Kidney epithelial cell (primary cell): Measurements from ENCODE around the gene PCSK2. TPM values are rescaled to one million over a fixed set of nuclear protein-coding genes. Genes with fewer than 3 reads are reported as not detected.
"Not testable (repeated sequence)": the region's sequence is repeated elsewhere in the genome, so short reads cannot be mapped to it uniquely, and the experiment has no call there.

Source experiments
- DNase-seq: peaks from one replicate; pipeline ENCODE4 v3.0.0-alpha.2; 2010; ENCODE audit warnings: low read depth
- H3K27me3 ChIP-seq: 2 replicates; pipeline ENCODE4 v1.6.0; 2011; ENCODE audit warnings: low read length; ENCODE audit not compliant: control insufficient read depth, insufficient read depth
- H3K36me3 ChIP-seq: 2 replicates; pipeline ENCODE4 v1.5.1; 2011; ENCODE audit warnings: low read length; ENCODE audit not compliant: control insufficient read depth, insufficient read depth
- H3K4me3 ChIP-seq: 2 replicates; pipeline ENCODE4 v1.5.1; 2011; ENCODE audit warnings: low read depth, mild to moderate bottlenecking, control low read depth, low read length
- total RNA-seq: library from RNA; depleted of rRNA; stranded (reverse); fragments of >200 nt; gene quantifications from 2 replicates; pipeline ENCODE4 v1.2.3, GENCODE V29; 2015
- TF ChIP-seq, protein P1 (sequence below): IDR thresholded peaks from 2 replicates; pipeline ENCODE4 v1.5.1; 2011; ENCODE audit warnings: mild to moderate bottlenecking, moderate library complexity, low read length, control low read depth, inconsistent platforms; ENCODE audit not compliant: insufficient read depth, poor library complexity, severe bottlenecking

Gene PCSK2
- total RNA-seq, 1 donor from 2014 or later: 0.04 TPM

DNA sequence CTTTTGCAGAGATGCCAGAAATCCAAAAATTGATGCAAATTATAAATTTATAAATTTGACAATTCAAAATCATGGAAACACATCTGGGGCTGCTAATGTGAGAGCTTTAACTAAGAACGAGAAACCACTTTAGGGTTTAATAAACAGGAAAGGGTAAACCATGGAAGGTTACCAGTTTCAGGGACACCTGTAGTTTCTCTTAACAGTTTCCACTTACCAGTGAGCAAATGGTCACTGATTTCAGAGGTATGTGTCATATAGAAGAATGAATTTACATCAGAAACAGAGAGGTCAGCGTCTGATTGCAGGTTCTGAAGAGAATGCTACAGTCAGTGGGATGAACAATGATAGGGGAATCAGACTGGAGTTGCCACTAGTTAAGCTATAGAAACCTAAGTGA lies 24.8 kb upstream of the PCSK2 start:
- TF ChIP-seq, protein P1, sequence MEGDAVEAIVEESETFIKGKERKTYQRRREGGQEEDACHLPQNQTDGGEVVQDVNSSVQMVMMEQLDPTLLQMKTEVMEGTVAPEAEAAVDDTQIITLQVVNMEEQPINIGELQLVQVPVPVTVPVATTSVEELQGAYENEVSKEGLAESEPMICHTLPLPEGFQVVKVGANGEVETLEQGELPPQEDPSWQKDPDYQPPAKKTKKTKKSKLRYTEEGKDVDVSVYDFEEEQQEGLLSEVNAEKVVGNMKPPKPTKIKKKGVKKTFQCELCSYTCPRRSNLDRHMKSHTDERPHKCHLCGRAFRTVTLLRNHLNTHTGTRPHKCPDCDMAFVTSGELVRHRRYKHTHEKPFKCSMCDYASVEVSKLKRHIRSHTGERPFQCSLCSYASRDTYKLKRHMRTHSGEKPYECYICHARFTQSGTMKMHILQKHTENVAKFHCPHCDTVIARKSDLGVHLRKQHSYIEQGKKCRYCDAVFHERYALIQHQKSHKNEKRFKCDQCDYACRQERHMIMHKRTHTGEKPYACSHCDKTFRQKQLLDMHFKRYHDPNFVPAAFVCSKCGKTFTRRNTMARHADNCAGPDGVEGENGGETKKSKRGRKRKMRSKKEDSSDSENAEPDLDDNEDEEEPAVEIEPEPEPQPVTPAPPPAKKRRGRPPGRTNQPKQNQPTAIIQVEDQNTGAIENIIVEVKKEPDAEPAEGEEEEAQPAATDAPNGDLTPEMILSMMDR: no peak
- Histone ChIP-seq H3K27me3 (no peaks in the 10 kb centered on the region), H3K36me3 (no peaks in the 10 kb centered on the region), H3K4me3 (no peak overlapping the region)
- DNase-seq: no peak

DNA sequence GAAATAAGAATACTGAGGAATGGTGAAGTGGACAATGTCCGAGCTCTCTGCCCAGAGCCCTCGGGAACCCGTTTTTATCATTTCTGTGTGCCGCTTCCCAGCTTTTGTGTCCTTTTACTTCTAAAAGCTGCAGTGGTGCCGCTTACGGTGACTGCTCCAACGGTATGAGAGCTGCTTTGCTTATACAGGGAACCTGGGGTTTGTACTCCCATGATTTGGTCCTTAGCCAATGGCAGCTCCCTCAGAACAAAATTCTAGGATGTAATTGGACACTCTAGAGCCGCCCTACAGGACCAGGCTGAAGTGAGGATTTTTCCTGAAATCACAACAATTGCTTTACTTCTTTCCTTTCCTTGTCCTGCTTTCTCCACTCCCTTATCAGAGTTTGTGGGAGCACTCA lies 24.2 kb upstream of the PCSK2 start:
- no peak for DNase-seq
- no peaks in the 10 kb centered on the region for H3K36me3 ChIP-seq
- no peaks in the 10 kb centered on the region for H3K27me3 ChIP-seq
- TF ChIP-seq, protein P1: no peak
- H3K4me3 ChIP-seq: no peak overlapping the region

DNA sequence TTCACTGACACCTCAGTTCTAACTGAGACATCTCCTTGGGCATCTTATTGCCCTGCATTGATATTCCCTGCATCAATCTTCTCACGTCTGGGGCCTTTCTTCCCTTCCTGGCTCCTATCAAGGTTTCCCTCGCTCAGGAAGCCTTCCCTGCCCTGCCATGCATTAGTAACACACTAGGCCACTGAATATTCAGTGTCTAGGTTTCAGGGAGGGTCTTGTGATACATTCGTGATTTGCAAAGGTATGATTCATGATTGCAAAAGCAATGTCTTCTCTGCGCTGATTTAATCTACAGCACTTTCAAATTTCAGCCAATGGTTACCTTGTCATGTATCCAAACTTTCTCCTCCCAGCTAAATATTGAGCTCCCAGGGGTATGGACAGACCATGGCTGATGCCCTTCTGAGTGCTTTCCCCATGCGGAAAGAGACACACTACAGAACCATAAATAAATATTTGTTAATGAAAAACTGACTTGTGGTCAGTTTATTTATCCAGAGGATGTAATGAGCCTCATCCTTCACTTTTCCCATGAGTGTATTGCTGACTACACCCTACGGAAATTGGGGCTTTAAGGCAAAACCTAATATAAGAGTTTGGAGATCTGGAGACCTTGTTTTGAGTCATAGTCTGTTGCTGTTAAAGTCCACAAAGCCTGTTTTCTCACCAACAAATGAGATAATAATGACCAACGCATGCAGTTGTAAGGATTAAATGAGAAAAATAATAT lies 21.6 kb upstream of the PCSK2 start:
- Histone ChIP-seq H3K27me3 (no peaks in the 10 kb centered on the region), H3K4me3 (no peak overlapping the region), H3K36me3 (no peaks in the 10 kb centered on the region)
- TF ChIP-seq, protein P1: no peak
- DNase-seq: no peak

DNA sequence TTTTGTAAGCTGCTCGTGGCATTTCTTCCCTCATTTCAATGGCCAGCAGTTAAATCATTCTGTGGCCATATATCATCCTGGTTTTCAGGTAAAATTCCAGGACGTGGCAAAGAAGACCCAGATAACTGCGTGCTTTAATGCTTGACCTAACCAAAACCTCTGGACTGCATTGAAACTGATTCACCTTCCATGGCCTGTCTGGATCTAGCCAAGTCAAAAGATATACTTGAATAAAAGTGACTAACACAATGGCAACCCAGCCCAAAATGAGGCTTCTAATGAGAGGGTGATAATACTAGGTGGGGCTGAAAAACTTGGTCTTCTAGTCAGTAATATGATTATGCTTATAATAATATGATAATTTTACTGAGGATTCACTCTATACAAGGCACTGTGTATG lies 16.5 kb upstream of the PCSK2 start:
- Histone ChIP-seq H3K27me3 (no peaks in the 10 kb centered on the region), H3K4me3 (no peak overlapping the region), H3K36me3 (no peaks in the 10 kb centered on the region)
- DNase-seq: no peak
- TF ChIP-seq, protein P1: no peak

DNA sequence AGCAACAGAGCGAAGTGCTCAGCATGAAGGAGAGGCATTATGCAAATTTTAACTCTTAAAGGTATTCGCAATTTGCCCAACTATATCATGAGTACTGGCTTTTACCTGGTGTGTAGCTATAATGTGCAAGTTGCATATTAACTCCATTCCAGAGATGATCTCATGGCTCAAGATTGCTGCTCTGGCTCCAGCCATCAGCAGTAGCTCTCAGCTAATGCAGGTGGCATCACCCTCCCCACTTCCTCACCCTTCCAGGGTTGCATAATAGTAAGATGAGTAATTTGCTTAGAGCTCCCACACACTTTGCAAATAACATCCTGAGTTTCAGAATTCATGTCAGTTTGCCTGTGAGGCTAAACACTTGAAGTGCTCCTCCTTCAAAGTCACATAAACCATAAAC lies 15.9 kb upstream of the PCSK2 start:
- H3K4me3 ChIP-seq: no peak overlapping the region
- no peaks in the 10 kb centered on the region for H3K36me3 ChIP-seq
- TF ChIP-seq, protein P1: no peak
- H3K27me3 ChIP-seq: no peaks in the 10 kb centered on the region
- peak; percentile 67 for DNase-seq

DNA sequence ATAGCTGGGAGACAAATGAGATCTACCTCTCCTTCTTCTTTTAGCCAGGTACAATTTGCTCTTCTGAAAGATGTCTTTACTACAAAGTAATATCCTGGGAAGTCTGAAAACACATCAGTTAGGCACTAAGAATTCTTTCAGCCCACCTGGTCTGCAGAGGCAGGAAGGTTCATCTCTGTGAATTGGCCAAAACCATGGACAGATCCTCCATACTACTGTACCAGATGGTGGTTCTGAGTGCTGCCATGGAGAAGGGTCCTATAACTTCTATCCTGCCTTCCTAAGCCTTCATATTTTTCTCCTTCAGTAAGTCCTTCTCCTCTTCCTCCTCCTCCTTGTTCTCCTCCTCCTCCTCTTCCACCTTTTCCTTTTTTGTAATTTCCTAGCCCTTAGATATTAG lies 11.7 kb upstream of the PCSK2 start:
- Histone ChIP-seq H3K27me3 (no peaks in the 10 kb centered on the region), H3K4me3 (no peak overlapping the region), H3K36me3 (no peaks in the 10 kb centered on the region)
- no peak for DNase-seq
- TF ChIP-seq, protein P1: no peak

DNA sequence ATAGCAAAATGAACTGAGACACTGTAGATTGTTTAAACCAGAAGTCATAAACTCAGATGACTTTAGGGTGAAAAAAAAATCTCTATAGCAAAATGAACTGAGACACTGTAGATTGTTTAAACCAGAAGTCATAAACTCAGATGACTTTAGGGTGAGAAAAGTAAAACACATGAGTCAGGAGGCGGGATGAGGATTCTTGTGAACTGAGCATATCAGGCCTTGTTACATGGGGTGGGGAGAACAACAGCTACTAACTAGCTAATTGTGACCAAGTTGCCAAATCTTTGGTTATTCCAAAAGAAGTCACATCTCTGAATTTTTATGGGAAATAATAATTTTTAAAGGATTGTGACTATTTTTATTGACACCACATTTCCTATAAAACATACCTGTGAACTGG lies 7.0 kb upstream of the PCSK2 start:
- not testable (repeated sequence) for DNase-seq, H3K27me3 ChIP-seq

More for the DNA sequence above, 7.0 kb upstream of the PCSK2 start:
- not testable (repeated sequence) for H3K4me3 ChIP-seq, H3K36me3 ChIP-seq
